AG04449 (cell line): Measurements from ENCODE around the gene GDAP2.
"Not testable (repeated sequence)": the region's sequence is repeated elsewhere in the genome, so short reads cannot be mapped to it uniquely, and the experiment has no call there.

Source experiments
- CTCF ChIA-PET: fragments of 350-600 bp; formaldehyde crosslinking; extraction: SDS; loops from one replicate; lab custom pipeline; 2021; ENCODE audit warnings: antibody characterized with exemption; lab: Yijun Ruan, JAX
- POLR2A ChIA-PET: fragments of 400-600, 350-600 bp; formaldehyde crosslinking; extraction: SDS; loops from one replicate; lab custom pipeline; 2020; ENCODE audit warnings: antibody characterized with exemption, inconsistent platforms; lab: Yijun Ruan, JAX
- DNase-seq: peaks from one replicate; pipeline ENCODE4 v3.0.0-alpha.2; 2010; ENCODE audit warnings: low read depth, low spot score
- H3K4me3 ChIP-seq: 2 replicates; pipeline ENCODE4 v1.5.1; 2011; ENCODE audit warnings: low read depth, mild to moderate bottlenecking, control low read depth, low read length
- TF ChIP-seq, protein P1 (sequence below): IDR thresholded peaks from one replicate; pipeline ENCODE4 v1.5.1; 2011; ENCODE audit warnings: mild to moderate bottlenecking, moderate library complexity, low read length, control low read depth, inconsistent platforms; ENCODE audit not compliant: insufficient read depth; ENCODE audit errors: missing control alignments

Gene GDAP2

DNA sequence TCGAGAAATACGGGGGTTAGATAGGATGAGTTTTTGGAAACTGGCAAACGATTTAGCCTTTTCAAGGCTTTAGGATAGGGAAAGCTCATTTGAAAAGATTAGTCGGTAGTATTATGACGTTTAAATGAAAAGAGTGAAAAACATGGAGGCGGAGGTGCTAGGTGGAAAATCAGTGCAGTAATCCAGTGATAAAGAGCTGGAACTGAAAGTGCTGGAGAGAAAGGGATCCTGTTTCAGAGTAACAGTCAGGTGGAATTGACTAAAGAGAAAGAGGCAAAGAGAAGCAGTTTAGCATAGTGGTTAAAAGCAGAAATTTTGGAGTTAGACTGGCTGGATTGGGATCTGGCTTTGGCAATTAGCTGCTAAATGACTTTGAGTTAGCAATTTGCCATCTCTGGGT lies 1.1 kb upstream of the GDAP2 start:
- peak overlapping the region; percentile 98 for H3K4me3 ChIP-seq
- CTCF ChIA-PET: no interaction called here
- DNase-seq: no peak
- POLR2A ChIA-PET: no interaction called here
- TF ChIP-seq, protein P1, sequence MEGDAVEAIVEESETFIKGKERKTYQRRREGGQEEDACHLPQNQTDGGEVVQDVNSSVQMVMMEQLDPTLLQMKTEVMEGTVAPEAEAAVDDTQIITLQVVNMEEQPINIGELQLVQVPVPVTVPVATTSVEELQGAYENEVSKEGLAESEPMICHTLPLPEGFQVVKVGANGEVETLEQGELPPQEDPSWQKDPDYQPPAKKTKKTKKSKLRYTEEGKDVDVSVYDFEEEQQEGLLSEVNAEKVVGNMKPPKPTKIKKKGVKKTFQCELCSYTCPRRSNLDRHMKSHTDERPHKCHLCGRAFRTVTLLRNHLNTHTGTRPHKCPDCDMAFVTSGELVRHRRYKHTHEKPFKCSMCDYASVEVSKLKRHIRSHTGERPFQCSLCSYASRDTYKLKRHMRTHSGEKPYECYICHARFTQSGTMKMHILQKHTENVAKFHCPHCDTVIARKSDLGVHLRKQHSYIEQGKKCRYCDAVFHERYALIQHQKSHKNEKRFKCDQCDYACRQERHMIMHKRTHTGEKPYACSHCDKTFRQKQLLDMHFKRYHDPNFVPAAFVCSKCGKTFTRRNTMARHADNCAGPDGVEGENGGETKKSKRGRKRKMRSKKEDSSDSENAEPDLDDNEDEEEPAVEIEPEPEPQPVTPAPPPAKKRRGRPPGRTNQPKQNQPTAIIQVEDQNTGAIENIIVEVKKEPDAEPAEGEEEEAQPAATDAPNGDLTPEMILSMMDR: no peak

DNA sequence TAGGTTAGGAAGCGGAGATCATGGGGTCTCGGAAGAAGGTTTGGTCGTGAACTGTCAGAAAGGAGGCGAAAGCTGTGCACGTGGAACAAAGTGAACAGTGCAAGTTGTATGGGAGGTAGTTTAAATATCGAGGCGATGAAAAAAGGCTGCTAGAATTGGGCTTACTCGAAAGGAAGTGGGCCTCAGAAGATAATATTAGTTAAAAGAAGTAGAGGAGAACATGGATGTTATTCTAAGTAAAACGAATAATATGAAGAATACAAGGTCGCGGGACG lies 689 bp upstream of the GDAP2 start:
- no peak for DNase-seq
- CTCF ChIA-PET: no interaction called here
- H3K4me3 ChIP-seq: peak overlapping the region; percentile 98
- TF ChIP-seq, protein P1: no peak
- POLR2A ChIA-PET: no interaction called here

DNA sequence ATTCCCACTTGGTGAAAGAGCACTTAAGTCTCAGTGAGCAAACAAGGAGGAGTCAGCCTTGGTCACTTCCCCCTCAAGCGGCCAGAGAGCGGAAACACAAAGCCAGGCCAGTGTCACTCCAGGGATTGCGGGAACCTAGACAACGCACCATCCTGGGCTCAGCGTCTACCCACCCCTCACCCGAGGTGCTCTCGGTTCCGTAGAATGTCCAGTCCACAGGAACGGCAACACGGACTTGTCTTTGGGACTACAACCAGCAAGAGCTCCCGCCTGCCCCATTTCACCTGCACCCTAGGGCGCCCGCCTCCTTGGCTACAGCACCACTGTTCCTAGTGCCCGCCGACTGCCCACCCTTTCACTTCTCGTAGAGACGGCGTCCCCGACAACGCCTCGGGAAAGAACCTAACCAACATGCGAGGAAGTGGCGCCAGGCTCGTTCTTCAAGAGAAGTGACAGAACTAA lies 509 bp downstream of the GDAP2 start:
- ChIA-PET CTCF (interaction anchor here (0.6 to 2.7 kb wide), 11 partner anchors 9 to 852 kb away, joined by 3 to 11 read pairs (median 4); no protein-coding TSS in a partner anchor), POLR2A (interaction anchor here (1.0 kb wide), 1 partner anchor 11 kb away, joined by 4 read pairs; no protein-coding TSS in a partner anchor)
- no peak for DNase-seq
- peak overlapping the region; percentile 98 for H3K4me3 ChIP-seq
- TF ChIP-seq, protein P1: peak; percentile 41

DNA sequence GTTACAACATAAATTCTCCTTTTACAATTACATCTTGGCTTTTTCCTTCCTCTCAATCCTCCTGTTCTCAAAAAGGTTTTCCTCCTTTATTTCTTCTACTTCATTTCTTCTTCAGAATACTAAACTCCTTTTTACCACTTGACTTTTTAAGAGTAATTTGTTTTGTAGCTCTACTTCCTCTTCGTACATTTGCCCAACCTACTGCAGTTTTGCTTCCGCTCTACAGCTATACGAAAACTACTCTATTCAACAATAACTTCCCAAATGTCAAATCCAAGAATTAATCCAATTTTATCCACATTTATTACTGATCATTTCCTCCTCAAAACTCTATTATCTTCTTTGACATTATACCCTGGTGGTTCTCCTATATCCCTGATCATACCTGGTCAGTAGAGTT lies 3.4 kb downstream of the GDAP2 start:
- TF ChIP-seq, protein P1: no peak
- ChIA-PET POLR2A (no interaction called here), CTCF (interaction anchor here (1.2 to 1.5 kb wide), 4 partner anchors 20 to 167 kb away, joined by 3 to 6 read pairs (median 4); no protein-coding TSS in a partner anchor)
- no peak for DNase-seq
- no peak overlapping the region for H3K4me3 ChIP-seq

DNA sequence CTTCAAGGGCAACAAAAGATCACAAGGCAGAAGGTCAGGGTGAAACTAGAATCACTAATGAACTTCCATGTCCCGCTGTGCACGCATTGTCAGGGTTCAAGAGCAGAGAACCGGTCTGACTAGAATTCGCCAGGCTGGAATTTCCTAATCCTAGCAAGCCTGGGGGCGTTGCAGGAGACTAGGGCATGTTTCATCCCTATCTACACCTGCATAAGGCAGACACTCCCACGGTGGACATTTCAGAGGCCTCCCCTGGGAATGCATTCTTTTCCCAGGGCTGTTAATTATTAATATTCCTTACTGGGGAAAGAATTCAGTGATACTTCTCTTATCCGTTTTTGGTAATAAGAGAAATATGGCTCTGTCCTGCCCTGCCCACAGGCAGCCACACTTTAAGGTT lies 6.7 kb downstream of the GDAP2 start:
- H3K4me3 ChIP-seq: not testable (repeated sequence)

DNA sequence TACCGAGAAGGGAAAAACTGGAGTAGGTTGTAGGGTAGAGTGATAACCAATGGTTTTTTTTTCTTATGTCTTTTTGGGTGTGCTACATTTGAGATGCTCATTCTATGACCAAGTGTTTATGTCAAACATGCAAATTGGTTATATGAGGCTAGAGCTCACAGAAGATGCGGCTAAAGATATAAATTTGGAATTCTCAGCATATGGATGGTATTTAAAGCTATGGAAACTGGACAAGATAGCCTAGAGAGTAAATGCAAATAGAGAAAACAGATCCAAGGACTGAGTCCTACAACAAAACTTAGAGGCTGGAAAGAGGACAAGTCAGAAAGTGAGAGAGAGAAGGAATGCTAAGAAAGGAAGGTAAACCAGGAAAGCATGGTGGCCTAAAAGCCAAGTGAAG lies 7.4 kb downstream of the GDAP2 start:
- H3K4me3 ChIP-seq: no peak overlapping the region
- ChIA-PET CTCF (no interaction called here), POLR2A (no interaction called here)
- no peak for DNase-seq
- TF ChIP-seq, protein P1: no peak

More for the DNA sequence above, 6.7 kb downstream of the GDAP2 start:
- POLR2A ChIA-PET, CTCF ChIA-PET, DNase-seq: not testable (repeated sequence)

DNA sequence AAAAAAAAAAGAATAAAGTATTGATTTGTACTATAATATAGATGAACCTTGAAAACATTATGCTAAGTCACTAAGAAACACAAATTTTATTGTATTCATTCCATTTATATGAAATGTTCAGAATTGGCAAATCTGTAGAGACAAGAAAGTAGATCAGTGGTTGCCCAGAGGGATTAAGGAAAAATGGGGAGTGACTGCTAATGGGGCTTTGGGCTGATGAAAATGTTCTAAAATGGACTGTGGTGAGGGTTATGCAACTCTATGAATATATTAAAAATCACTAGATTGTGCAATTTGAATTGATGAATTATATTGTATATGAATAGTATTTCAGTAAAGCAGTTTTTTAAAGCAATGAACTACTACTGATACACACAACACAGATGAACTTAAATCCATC lies 10.0 kb downstream of the GDAP2 start:
- TF ChIP-seq, protein P1: no peak
- CTCF ChIA-PET: interaction anchor here (1.0 kb wide), 1 partner anchor 9 kb away, joined by 3 read pairs; the partner anchor contains the start of gene GDAP2
- H3K4me3 ChIP-seq: no peak overlapping the region
- DNase-seq: no peak
- POLR2A ChIA-PET: no interaction called here
